ENCODE measurements around the gene BLACAT1. TPM values are rescaled to one million over a fixed set of nuclear protein-coding genes. Genes with fewer than 3 reads are reported as not detected.
A peak's percentile ranks its signal among the peaks of the same experiment; 100 is the strongest.

BLACAT1 gene
- total RNA-seq, 1 donor from 2014 or later: 3.9 TPM

DNA sequence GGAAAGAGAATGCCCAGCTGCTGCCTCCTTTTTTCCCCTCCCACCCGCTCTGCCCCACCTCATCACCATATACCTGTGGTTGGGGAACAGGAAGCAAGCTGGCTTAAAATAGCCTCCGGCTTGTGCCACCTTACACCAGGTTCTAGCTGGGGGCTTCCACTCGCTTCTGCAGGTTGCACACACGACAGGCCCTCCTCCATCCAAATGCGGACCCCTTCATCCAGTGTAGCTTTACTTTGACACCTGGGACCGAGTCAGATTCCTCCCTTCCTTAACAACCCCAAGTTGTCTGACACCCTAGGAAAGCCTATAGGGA lies 14.6 kb downstream of the BLACAT1 start:
- H3K27me3 Mint-ChIP-seq (ENCODE audit: low read depth): no peaks in the 10 kb centered on the region
- H3K36me3 Mint-ChIP-seq (ENCODE audit: low read depth): no peaks in the 10 kb centered on the region
- H3K4me3 Mint-ChIP-seq: peak overlapping the region; percentile 70
- DNase-seq (ENCODE audit: low read depth, low spot score): no peak
- H3K4me1 Mint-ChIP-seq: peaks cover 80% of the 10 kb centered on the region
- no peaks in the 10 kb centered on the region for H3K9me3 Mint-ChIP-seq
- H3K27ac Mint-ChIP-seq (ENCODE audit: unreplicated experiment): peak overlapping the region; percentile 95
- TF ChIP-seq, protein P1, sequence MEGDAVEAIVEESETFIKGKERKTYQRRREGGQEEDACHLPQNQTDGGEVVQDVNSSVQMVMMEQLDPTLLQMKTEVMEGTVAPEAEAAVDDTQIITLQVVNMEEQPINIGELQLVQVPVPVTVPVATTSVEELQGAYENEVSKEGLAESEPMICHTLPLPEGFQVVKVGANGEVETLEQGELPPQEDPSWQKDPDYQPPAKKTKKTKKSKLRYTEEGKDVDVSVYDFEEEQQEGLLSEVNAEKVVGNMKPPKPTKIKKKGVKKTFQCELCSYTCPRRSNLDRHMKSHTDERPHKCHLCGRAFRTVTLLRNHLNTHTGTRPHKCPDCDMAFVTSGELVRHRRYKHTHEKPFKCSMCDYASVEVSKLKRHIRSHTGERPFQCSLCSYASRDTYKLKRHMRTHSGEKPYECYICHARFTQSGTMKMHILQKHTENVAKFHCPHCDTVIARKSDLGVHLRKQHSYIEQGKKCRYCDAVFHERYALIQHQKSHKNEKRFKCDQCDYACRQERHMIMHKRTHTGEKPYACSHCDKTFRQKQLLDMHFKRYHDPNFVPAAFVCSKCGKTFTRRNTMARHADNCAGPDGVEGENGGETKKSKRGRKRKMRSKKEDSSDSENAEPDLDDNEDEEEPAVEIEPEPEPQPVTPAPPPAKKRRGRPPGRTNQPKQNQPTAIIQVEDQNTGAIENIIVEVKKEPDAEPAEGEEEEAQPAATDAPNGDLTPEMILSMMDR (conservative IDR thresholded peaks at IDR 0.05): no peak

- Mint-ChIP-seq H3K4me3 (peak overlapping the region; percentile 70), H3K27ac (ENCODE audit: unreplicated experiment) (peak overlapping the region; percentile 95), H3K4me1 (peaks cover 80% of the 10 kb centered on the region), H3K36me3 (ENCODE audit: low read depth) (no peaks in the 10 kb centered on the region), H3K27me3 (ENCODE audit: low read depth) (no peaks in the 10 kb centered on the region), H3K9me3 (no peaks in the 10 kb centered on the region)
- no peak for DNase-seq (ENCODE audit: low read depth, low spot score)
- TF ChIP-seq, protein P1 (conservative IDR thresholded peaks at IDR 0.05): no peak
These were observed 15.1 kb downstream of the BLACAT1 start for GRCh38 chr1:205440476-205441317.

- TF ChIP-seq, protein P1 (conservative IDR thresholded peaks at IDR 0.05): no peak
- Mint-ChIP-seq H3K4me3 (no peak overlapping the region), H3K27me3 (ENCODE audit: low read depth) (no peaks in the 10 kb centered on the region), H3K4me1 (peaks cover 80% of the 10 kb centered on the region), H3K36me3 (ENCODE audit: low read depth) (no peaks in the 10 kb centered on the region), H3K27ac (ENCODE audit: unreplicated experiment) (no peak overlapping the region), H3K9me3 (no peaks in the 10 kb centered on the region)
- DNase-seq (ENCODE audit: low read depth, low spot score): no peak
These were observed 15.7 kb downstream of the BLACAT1 start for GRCh38 chr1:205440121-205440475.

- DNase-seq (ENCODE audit: low read depth, low spot score): no peak
- Mint-ChIP-seq H3K27ac (ENCODE audit: unreplicated experiment) (no peak overlapping the region), H3K9me3 (no peaks in the 10 kb centered on the region), H3K4me1 (peaks cover 68% of the 10 kb centered on the region), H3K4me3 (peak overlapping the region; percentile 31), H3K36me3 (ENCODE audit: low read depth) (no peaks in the 10 kb centered on the region), H3K27me3 (ENCODE audit: low read depth) (no peaks in the 10 kb centered on the region)
- TF ChIP-seq, protein P1 (conservative IDR thresholded peaks at IDR 0.05): peak; percentile 42
These were observed 17.4 kb downstream of the BLACAT1 start for GRCh38 chr1:205438213-205439158.

GRCh38 chr1:205437570-205437969 lies 18.3 kb downstream of the BLACAT1 start:
- Mint-ChIP-seq H3K36me3 (ENCODE audit: low read depth) (no peaks in the 10 kb centered on the region), H3K27ac (ENCODE audit: unreplicated experiment) (no peak overlapping the region), H3K27me3 (ENCODE audit: low read depth) (no peaks in the 10 kb centered on the region), H3K4me1 (peaks cover 59% of the 10 kb centered on the region), H3K4me3 (peak overlapping the region; percentile 31), H3K9me3 (no peaks in the 10 kb centered on the region)
- no peak for DNase-seq (ENCODE audit: low read depth, low spot score)
- TF ChIP-seq, protein P1 (conservative IDR thresholded peaks at IDR 0.05): no peak

Measured in neural crest cell (in vitro differentiated cells).